GM06990 (cell line): ENCODE data around the gene TSTD2.
"Not testable (repeated sequence)": the region's sequence is repeated elsewhere in the genome, so short reads cannot be mapped to it uniquely, and the experiment has no call there.

Experiments used
- DNase-seq: peaks from one replicate; pipeline ENCODE4 v3.0.0-alpha.2; 2011; ENCODE audit not compliant: insufficient read length; ENCODE audit errors: extremely low read depth
- H3K27me3 ChIP-seq: replicated peaks from 2 replicates; pipeline ENCODE4 v1.6.0; 2011; ENCODE audit warnings: low read length; ENCODE audit not compliant: control insufficient read depth, insufficient read depth
- H3K36me3 ChIP-seq: 2 replicates; pipeline ENCODE4 v1.5.1; 2011; ENCODE audit warnings: low read length; ENCODE audit not compliant: control insufficient read depth, insufficient read depth
- H3K4me3 ChIP-seq: replicated peaks from 2 replicates; pipeline ENCODE4 v1.5.1; 2011; ENCODE audit warnings: low read depth, mild to moderate bottlenecking, control low read depth, low read length
- TF ChIP-seq, protein P1 (sequence below): IDR thresholded peaks from 2 replicates; pipeline ENCODE4 v1.5.1; 2011; ENCODE audit warnings: low read length, control low read depth, mild to moderate bottlenecking, inconsistent platforms; ENCODE audit not compliant: insufficient read depth, poor library complexity, severe bottlenecking

Gene TSTD2

DNA sequence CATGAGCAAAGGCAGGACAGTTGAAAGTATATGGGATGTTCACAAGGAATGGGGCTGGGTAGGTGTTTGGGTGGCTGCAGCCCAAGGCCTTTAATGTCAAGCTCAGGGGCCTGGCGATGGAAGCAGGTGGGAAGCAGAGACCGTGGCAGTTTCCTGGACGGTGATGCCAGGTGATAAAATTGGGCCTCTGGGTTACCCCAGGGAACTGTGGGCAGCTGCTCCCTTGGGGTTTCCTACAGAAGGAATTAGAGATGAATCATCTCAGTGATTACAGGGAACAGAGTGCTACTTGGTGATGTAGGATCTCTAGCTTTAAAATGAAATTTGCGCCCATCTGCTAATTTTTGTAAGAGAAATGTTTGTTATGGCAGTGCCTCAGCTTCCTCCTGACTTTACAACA is 39.2 kb downstream of the TSTD2 start:
- TF ChIP-seq, protein P1, sequence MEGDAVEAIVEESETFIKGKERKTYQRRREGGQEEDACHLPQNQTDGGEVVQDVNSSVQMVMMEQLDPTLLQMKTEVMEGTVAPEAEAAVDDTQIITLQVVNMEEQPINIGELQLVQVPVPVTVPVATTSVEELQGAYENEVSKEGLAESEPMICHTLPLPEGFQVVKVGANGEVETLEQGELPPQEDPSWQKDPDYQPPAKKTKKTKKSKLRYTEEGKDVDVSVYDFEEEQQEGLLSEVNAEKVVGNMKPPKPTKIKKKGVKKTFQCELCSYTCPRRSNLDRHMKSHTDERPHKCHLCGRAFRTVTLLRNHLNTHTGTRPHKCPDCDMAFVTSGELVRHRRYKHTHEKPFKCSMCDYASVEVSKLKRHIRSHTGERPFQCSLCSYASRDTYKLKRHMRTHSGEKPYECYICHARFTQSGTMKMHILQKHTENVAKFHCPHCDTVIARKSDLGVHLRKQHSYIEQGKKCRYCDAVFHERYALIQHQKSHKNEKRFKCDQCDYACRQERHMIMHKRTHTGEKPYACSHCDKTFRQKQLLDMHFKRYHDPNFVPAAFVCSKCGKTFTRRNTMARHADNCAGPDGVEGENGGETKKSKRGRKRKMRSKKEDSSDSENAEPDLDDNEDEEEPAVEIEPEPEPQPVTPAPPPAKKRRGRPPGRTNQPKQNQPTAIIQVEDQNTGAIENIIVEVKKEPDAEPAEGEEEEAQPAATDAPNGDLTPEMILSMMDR = no peak
- H3K27me3 ChIP-seq = no peaks in the 10 kb centered on the region
- DNase-seq = no peak
- H3K36me3 ChIP-seq = peaks cover 5% of the 10 kb centered on the region
- H3K4me3 ChIP-seq = no peak overlapping the region

DNA sequence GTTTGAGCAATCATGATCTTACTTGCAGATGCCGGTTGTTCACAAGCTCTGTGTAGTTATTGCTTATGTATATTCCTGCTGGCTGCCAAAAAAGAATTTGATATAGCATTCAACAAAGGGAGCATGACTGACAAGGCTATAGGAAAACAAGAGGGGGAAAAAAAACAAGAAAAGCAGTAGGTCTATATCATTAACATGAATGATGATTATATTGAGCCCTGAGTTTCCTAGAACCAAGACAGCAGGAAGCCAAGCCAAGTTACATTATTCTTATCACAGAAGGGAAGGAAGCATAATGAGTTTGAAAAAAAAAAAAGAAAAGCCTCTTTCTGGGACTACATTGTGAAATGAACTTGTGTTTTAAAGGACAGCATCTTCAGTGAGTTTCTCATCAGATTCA is 41.0 kb downstream of the TSTD2 start:
- no peak for DNase-seq

DNA sequence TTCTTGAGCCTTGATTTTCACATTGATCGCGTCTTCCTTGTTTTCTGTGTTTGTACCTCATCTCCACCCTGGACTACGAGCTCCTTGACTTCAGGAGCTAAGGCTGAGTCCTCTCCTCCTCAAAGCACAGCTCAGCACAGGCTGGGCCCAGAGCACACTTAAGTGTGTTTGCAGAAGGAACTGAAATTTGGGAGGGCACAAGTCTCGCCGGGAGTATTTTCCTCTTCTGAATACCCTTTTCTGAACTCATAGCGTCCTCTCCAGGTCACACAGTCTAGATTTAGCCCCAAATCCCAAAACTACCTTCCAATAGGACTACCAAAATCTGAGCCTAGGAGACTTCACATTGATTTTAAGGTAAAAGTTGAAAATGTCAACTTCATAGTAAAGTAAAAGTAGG is 41.6 kb downstream of the TSTD2 start:
- DNase-seq = no peak
- peaks cover 5% of the 10 kb centered on the region for H3K36me3 ChIP-seq
- no peak overlapping the region for H3K4me3 ChIP-seq
- no peaks in the 10 kb centered on the region for H3K27me3 ChIP-seq
- TF ChIP-seq, protein P1 = peak; percentile 19

More for the DNA sequence above, 41.0 kb downstream of the TSTD2 start:
- no peaks in the 10 kb centered on the region for H3K27me3 ChIP-seq
- TF ChIP-seq, protein P1 = no peak
- peaks cover 5% of the 10 kb centered on the region for H3K36me3 ChIP-seq
- no peak overlapping the region for H3K4me3 ChIP-seq

DNA sequence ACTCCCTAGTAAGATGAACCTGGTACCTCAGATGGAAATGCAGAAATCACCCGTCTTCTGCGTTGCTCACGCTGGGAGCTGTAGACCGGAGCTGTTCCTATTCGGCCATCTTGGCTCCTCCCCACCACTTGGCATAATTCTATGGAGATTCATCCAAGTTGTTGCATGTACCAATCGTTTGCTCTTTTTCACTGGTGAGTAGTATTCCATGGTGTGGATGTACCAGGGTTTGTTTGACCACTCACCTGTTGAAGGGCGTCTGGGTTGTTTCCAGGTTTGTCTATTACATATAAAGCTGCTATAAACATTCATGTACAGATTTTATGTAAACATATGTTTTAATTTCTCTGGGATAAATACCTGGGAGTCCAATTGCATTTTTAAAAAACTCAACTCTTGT is 46.3 kb downstream of the TSTD2 start:
- H3K36me3 ChIP-seq, H3K4me3 ChIP-seq, H3K27me3 ChIP-seq, DNase-seq: not testable (repeated sequence)

DNA sequence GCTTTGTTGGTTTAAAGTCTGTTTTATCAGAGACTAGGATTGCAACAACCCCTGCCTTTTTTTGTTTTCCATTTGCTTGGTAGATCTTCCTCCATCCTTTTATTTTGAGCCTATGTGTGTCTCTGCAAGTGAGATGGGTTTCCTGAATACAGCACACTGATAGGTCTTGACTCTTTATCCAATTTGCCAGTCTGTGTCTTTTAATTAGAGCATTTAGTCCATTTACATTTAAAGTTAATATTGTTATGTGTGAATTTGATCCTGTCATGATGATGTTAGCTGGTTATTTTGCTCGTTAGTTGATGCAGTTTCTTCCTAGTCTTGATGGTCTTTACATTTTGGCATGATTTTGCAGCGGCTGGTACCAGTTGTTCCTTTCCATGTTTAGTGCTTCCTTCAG is 48.4 kb downstream of the TSTD2 start:
- not testable (repeated sequence) for H3K36me3 ChIP-seq, H3K4me3 ChIP-seq, DNase-seq

DNA sequence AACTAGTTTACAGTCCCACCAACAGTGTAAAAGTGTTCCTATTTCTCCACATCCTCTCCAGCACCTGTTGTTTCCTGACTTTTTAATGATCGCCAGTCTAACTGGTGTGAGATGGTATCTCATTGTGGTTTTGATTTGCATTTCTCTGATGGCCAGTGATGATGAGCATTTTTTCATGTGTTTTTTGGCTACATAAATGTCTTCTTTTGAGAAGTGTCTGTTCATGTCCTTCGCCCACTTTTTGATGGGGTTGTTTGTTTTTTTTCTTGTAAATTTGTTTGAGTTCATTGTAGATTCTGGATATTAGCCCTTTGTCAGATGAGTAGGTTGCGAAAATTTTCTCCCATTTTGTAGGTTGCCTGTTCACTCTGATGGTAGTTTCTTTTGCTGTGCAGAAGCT is 51.6 kb downstream of the TSTD2 start:
- H3K4me3 ChIP-seq, H3K36me3 ChIP-seq, DNase-seq, H3K27me3 ChIP-seq: not testable (repeated sequence)

More for the DNA sequence above, 48.4 kb downstream of the TSTD2 start:
- H3K27me3 ChIP-seq = not testable (repeated sequence)

DNA sequence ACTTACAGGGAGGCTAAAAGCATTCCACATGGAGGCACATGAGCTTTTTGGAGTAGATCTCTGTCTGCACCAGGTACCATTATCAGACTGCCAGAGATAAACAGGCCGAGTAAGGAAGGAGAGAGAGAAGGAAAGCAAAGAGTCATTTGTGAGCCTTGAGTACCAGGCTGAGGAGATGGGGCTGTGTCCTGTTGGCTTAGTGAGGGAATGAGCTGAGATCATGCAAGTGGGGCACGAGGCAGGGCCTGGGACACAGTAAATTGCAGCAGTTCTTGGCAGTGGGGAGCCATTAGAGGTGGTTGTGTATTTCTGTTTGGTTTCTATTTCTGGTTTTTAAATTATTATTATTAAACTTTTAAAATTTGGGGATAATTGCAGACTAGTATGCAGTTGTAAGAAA is 53.3 kb downstream of the TSTD2 start:
- no peaks in the 10 kb centered on the region for H3K27me3 ChIP-seq
- no peaks in the 10 kb centered on the region for H3K36me3 ChIP-seq
- DNase-seq = no peak
- no peak overlapping the region for H3K4me3 ChIP-seq
- TF ChIP-seq, protein P1 = no peak
